Measurements from ENCODE around the gene CRABP2. TPM values are rescaled to one million over a fixed set of nuclear protein-coding genes. Genes with fewer than 3 reads are reported as not detected.

Gene CRABP2
- total and polyA plus RNA-seq, 2 experiments from 2014 or later: 45.9 to 137 TPM

GRCh38 chr1:156673387-156674121, 31.8 kb downstream of the CRABP2 start:
- H3K27me3 ChIP-seq (ENCODE audit: insufficient read depth): peaks cover 23% of the 10 kb centered on the region
- Mint-ChIP-seq H3K9me3 (peaks cover 9% of the 10 kb centered on the region), H3K27me3 (ENCODE audit: insufficient read depth, low read depth, poor library complexity) (peaks cover 34% of the 10 kb centered on the region), H3K36me3 (ENCODE audit: low read depth) (peaks cover 48% of the 10 kb centered on the region), H3K4me1 (peaks cover 80% of the 10 kb centered on the region), H3K27ac (peak overlapping the region; percentile 95), H3K4me3 (peak overlapping the region; percentile 60)
- peak overlapping the region; percentile 97 for H3K4me2 ChIP-seq
- peaks cover 51% of the 10 kb centered on the region for H3K79me2 ChIP-seq (replicated peaks; ENCODE audit: insufficient read depth)
- peak; percentile 67 for ATAC-seq
- peak; percentile 99 for DNase-seq (ENCODE audit: low spot score)
- H3K4me3 ChIP-seq: peak overlapping the region; percentile 78; the same call in 1 of the 2 replicates
- H3K4me1 ChIP-seq (ENCODE audit: insufficient read depth): peaks cover 57% of the 10 kb centered on the region
- no peak for TF ChIP-seq ZNF331 (CRISPR knock-in tag; IDR thresholded peaks at IDR 0.05; ENCODE audit: low read depth)
- no peak for TF ChIP-seq ZNF114 (CRISPR knock-in tag; IDR thresholded peaks at IDR 0.05)
- TF ChIP-seq ETS1 (IDR thresholded peaks at IDR 0.05): peak; percentile 46; the same call in 1 of the 2 replicates
- TF ChIP-seq REST (IDR thresholded peaks at IDR 0.05; ENCODE audit: unreplicated experiment): no peak
- TF ChIP-seq POLR2AphosphoS5 (IDR thresholded peaks at IDR 0.05; ENCODE audit: low read depth): peak; percentile 60
- no peak for TF ChIP-seq EZH2 (IDR thresholded peaks at IDR 0.05; ENCODE audit: low read depth, unreplicated experiment)
- no peak for TF ChIP-seq CTCF (conservative IDR thresholded peaks at IDR 0.05; ENCODE audit: low read depth in 2 of 2)
- TF ChIP-seq JUNB (IDR thresholded peaks at IDR 0.05; ENCODE audit: unreplicated experiment): no peak
- no peak for TF ChIP-seq STAT1 (IDR thresholded peaks at IDR 0.05; ENCODE audit: unreplicated experiment)
- TF ChIP-seq EZH2phosphoT487 (IDR thresholded peaks at IDR 0.05; ENCODE audit: unreplicated experiment): no peak
- peak; percentile 83 for TF ChIP-seq CREB1 (CRISPR knock-in tag; IDR thresholded peaks at IDR 0.05; ENCODE audit: low read depth)
- no peak for TF ChIP-seq ZNF462 (CRISPR knock-in tag; IDR thresholded peaks at IDR 0.05)
- no peak; the same call in 1 of the 2 replicates for TF ChIP-seq NANOG (IDR thresholded peaks at IDR 0.05; ENCODE audit: borderline replicate concordance)
- H4K20me1 ChIP-seq (replicated peaks; ENCODE audit: insufficient read depth): no peaks in the 10 kb centered on the region; the same call in 1 of the 2 replicates
- peak overlapping the region; percentile 90 for H3K27ac ChIP-seq (ENCODE audit: low read depth)
- H3K36me3 ChIP-seq (ENCODE audit: insufficient read depth): peaks cover 19% of the 10 kb centered on the region
- H3F3A ChIP-seq (replicated peaks; ENCODE audit: low read depth): peaks cover 20% of the 10 kb centered on the region; the same call in 1 of the 2 replicates
- H2AFZ ChIP-seq: no peak overlapping the region
- H3K9me2 ChIP-seq (ENCODE audit: insufficient read depth): peaks cover 12% of the 10 kb centered on the region
